Small intestine (tissue), 7 donors: ENCODE measurements around the gene AZU1. TPM values are rescaled to one million over a fixed set of nuclear protein-coding genes. Genes with fewer than 3 reads are reported as not detected.
"Not testable (repeated sequence)": the region's sequence is repeated elsewhere in the genome, so short reads cannot be mapped to it uniquely, and the experiment has no call there.

Experiments used
- DNase-seq, 2 donors: peaks; one replicate each; pipeline versions ENCODE4 v3.0.0 to v3.0.0-alpha.2; 2013
- FAIRE-seq: peaks from 2 replicates; lab custom pipeline; 2012; peaks lifted over from hg19 to GRCh38; lab: Jason Lieb, UNC
- H3K27ac ChIP-seq, 3 donors: one replicate each; pipeline ENCODE4 v1.5.1; 2013; ENCODE audit warnings: low read length in 2 of 3, mild to moderate bottlenecking in 2 of 3, control low read depth in 1 of 3, inconsistent platforms in 1 of 3, low read depth in 1 of 3, moderate library complexity in 1 of 3
- H3K27me3 ChIP-seq, 3 donors: one replicate each; pipeline ENCODE4 v1.6.1; 2013; ENCODE audit warnings: low read length in 3 of 3, inconsistent platforms in 1 of 3; ENCODE audit not compliant: control insufficient read depth in 3 of 3, insufficient read depth in 3 of 3
- H3K36me3 ChIP-seq, 3 donors: one replicate each; pipeline ENCODE4 v1.6.1; 2013; ENCODE audit warnings: low read length in 3 of 3, inconsistent platforms in 1 of 3, low read depth in 1 of 3, mild to moderate bottlenecking in 1 of 3, moderate library complexity in 1 of 3; ENCODE audit not compliant: control insufficient read depth in 3 of 3, insufficient read depth in 2 of 3
- H3K4me1 ChIP-seq, 3 donors: one replicate each; pipeline ENCODE4 v1.6.1; 2013; ENCODE audit warnings: low read length in 2 of 3, inconsistent platforms in 1 of 3, low read depth in 1 of 3, mild to moderate bottlenecking in 1 of 3, moderate library complexity in 1 of 3; ENCODE audit not compliant: control insufficient read depth in 3 of 3, insufficient read depth in 2 of 3
- H3K4me3 ChIP-seq, 3 donors: one replicate each; pipeline ENCODE4 v1.5.1; 2013; ENCODE audit warnings: low read length in 3 of 3, control low read depth in 1 of 3, inconsistent platforms in 1 of 3, low read depth in 1 of 3, mild to moderate bottlenecking in 1 of 3, moderate library complexity in 1 of 3
- H3K9me3 ChIP-seq, 2 donors: one replicate each; pipeline ENCODE4 v1.6.1; 2013; ENCODE audit warnings: low read depth in 1 of 2, low read length in 1 of 2; ENCODE audit not compliant: control insufficient read depth in 2 of 2, insufficient read depth in 1 of 2
- WGBS, 3 donors: extraction: QIAGEN DNeasy Blood & Tissue Kit; methylation state at CpG; one replicate each; pipeline ENCODE4 v1.1.7; 2013; 5-methylcytosine and 5-hydroxymethylcytosine counted together
- polyA plus RNA-seq, 4 donors: library from polyadenylated mRNA; stranded (reverse) in 3 of 4; unstranded in 1 of 4; fragments of 200-250 nt in 3 of 4; fragments of 120-200 nt in 1 of 4; gene quantifications; one replicate each; pipeline versions ENCODE4 v1.2.1 to v1.2.3, GENCODE V29; 2013
- donor health status: healthy with polysubstance abuse.
- donor health status: control.
- donor health status: control.
- donor health status: Bipolar disorder and iron deficiency.
- donor health status: healthy.

The AZU1 gene
- polyA plus RNA-seq, 4 donors, result 0.22 TPM; not detected in 3

DNA sequence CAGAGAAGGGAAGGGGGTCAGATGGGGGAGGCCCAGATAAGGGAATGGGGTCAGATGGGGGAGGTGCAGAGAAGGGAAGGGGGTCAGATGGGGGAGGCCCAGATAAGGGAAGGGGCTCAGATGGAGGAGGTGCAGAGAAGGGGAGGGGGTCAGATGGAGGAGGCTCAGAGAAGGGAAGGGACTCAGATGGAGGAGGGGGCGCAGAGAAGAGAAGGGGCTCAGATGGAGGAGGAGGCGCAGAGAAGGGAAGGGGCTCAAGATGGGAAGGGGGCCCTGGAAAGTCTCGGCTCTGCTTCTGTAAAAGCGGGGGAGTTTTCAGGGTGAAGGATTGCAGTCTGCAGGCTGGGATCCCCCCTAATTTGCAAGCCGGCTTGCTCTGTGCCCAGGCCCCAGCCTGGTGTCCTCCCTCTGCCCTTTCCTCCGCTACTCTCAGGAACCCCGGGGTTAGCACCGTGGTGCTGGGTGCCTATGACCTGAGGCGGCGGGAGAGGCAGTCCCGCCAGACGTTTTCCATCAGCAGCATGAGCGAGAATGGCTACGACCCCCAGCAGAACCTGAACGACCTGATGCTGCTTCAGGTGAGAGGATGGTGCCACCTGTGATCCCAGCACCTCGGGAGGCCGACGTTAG is 1.6 kb downstream of the AZU1 start:
- Histone ChIP-seq H3K27me3 (peaks cover 0 to 25% (median 9%) of the 10 kb centered on the region in 3 donors), H3K36me3 (no peaks in the 10 kb centered on the region), H3K27ac (no peak overlapping the region), H3K4me3 (no peak overlapping the region), H3K9me3 (no peaks in the 10 kb centered on the region), H3K4me1 (no peaks in the 10 kb centered on the region)
- DNase-seq (no peak), FAIRE-seq (no peak)
- 59 to 71% (median 71%) methylated on average over 18 of the region's 18 CpGs for WGBS, 3 donors

GRCh38 chr19:831407-832369 is 4.1 kb downstream of the AZU1 start:
- WGBS, 3 donors, result 23 to 54% (median 36%) methylated on average over 31 to 38 of the region's 38 CpGs
- FAIRE-seq, result no peak
- no peak overlapping the region for H3K27ac ChIP-seq

GRCh38 chr19:834216-834615 is 6.6 kb downstream of the AZU1 start:
- H3K4me3 ChIP-seq, result no peak overlapping the region
- H3K27me3 ChIP-seq, result peaks cover 5 to 36% (median 10%) of the 10 kb centered on the region in 3 donors
- no peaks in the 10 kb centered on the region for H3K4me1 ChIP-seq
- WGBS, 3 donors, result 74 to 81% (median 77%) methylated on average over 24 of the region's 24 CpGs
- H3K36me3 ChIP-seq, result no peaks in the 10 kb centered on the region
- FAIRE-seq (no peak), DNase-seq (no peak)
- no peaks in the 10 kb centered on the region for H3K9me3 ChIP-seq
- no peak overlapping the region for H3K27ac ChIP-seq

More at GRCh38 chr19:831407-832369, 4.1 kb downstream of the AZU1 start:
- H3K4me1 ChIP-seq, result no peaks in the 10 kb centered on the region
- no peaks in the 10 kb centered on the region for H3K36me3 ChIP-seq
- no peaks in the 10 kb centered on the region for H3K9me3 ChIP-seq
- no peak for DNase-seq
- no peak overlapping the region for H3K4me3 ChIP-seq
- H3K27me3 ChIP-seq, result peaks cover 5 to 30% (median 14%) of the 10 kb centered on the region in 3 donors

- no peak overlapping the region for H3K4me3 ChIP-seq
- WGBS, 3 donors, result 68 to 73% (median 70%) methylated on average over 31 to 36 of the region's 36 CpGs
- no peaks in the 10 kb centered on the region for H3K4me1 ChIP-seq
- H3K27me3 ChIP-seq, result peaks cover 5 to 32% (median 8%) of the 10 kb centered on the region in 3 donors
- DNase-seq, result no peak
- no peak for FAIRE-seq
- H3K9me3 ChIP-seq, result no peaks in the 10 kb centered on the region
- H3K27ac ChIP-seq, result no peak overlapping the region
- no peaks in the 10 kb centered on the region for H3K36me3 ChIP-seq
Observed at GRCh38 chr19:835210-835810, 7.7 kb downstream of the AZU1 start.

DNA sequence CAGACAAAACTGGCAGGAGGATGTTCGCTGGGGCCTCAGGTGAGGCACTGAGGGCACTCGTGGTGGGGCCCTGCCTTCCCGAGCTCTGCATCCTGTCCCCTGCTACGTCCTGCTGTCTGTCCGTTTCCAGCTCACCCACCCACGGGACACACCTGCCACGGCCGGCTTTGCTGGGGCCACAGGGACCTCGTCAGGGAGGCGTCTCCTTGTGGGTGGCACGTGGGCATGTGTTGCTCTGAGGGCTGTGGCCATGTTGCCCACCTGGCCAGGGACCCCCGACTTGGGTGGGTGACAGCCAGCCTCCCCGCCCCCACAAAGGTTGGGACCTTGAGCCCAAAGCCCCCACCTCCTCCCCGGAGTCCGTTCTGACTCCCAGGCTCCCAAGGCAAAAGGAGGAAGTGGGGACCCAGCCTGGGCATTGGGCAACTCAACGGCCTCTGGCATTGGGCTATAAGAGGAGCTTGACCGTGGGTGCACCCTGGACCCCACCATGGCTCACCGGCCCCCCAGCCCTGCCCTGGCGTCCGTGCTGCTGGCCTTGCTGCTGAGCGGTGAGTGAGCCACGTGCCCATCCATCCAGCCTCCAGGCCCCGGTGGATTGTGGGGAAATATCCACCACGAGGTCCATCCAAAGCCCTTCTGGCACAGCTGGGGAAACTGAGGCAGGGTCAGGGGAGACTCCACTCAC is 13.0 kb downstream of the AZU1 start, which contains the start of gene PRTN3:
TSS of gene PRTN3 (plus strand) at position 481 of the 688 bp plus-strand sequence. CDS start at position 491, 10 bp downstream.
- FAIRE-seq (no peak), DNase-seq (no peak)
- Histone ChIP-seq H3K27me3 (peaks cover 5 to 53% (median 13%) of the 10 kb centered on the region in 3 donors), H3K27ac (no peak within 1 kb of the TSS), H3K4me1 (peaks cover 0 to 5% (median 0%) of the 10 kb centered on the region in 3 donors), H3K9me3 (no peaks in the 10 kb centered on the region), H3K36me3 (no peaks in the 10 kb centered on the region), H3K4me3 (no peak within 1 kb of the TSS)
- WGBS, 3 donors, result 43 to 67% (median 43%) methylated on average over 23 to 24 of the region's 24 CpGs

DNA sequence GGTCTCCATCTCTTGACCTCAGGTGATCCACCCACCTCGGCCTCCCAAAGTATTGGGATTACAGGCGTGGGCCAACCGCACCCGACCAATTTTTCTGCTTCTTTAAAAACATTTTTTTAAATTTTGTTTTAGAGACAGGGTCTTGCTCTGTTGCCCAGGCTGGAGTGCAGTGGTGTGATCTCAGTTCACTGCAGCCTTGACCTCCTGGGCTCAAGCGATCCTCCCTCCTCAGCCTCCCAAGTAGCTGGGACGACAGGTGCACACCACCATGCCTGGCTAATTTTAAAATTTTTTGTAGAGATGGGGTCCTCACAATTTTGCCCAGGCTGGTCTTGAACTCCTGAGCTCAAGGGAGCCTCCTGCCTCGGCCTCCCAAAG is 15.2 kb downstream of the AZU1 start:
- H3K9me3 ChIP-seq, FAIRE-seq, H3K36me3 ChIP-seq, H3K4me3 ChIP-seq, DNase-seq, H3K27ac ChIP-seq, H3K4me1 ChIP-seq: not testable (repeated sequence)
- 68 to 79% (median 72%) methylated on average over 7 of the region's 7 CpGs for WGBS, 3 donors
- peaks cover 4 to 61% (median 10%) of the 10 kb centered on the region in 3 donors for H3K27me3 ChIP-seq

- H3K4me1 ChIP-seq, result peaks cover 0 to 5% (median 0%) of the 10 kb centered on the region in 3 donors
- H3K27me3 ChIP-seq, result peaks cover 4 to 66% (median 10%) of the 10 kb centered on the region in 3 donors
- H3K4me3 ChIP-seq, result no peak overlapping the region
- H3K9me3 ChIP-seq, result no peaks in the 10 kb centered on the region
- FAIRE-seq (no peak), DNase-seq (no peak)
- no peaks in the 10 kb centered on the region for H3K36me3 ChIP-seq
- no peak overlapping the region for H3K27ac ChIP-seq
- 2 to 4% (median 3%) methylated on average over 35 to 46 of the region's 46 CpGs for WGBS, 3 donors
Observed at GRCh38 chr19:843180-843835, 15.7 kb downstream of the AZU1 start.
